ENCODE data around the gene DYRK1B. TPM values are rescaled to one million over a fixed set of nuclear protein-coding genes. Genes with fewer than 3 reads are reported as not detected.

DYRK1B gene
- polyA plus RNA-seq, 1 of the 3 experiments (the other 2 are of a cell fraction): 17.2 TPM

DNA sequence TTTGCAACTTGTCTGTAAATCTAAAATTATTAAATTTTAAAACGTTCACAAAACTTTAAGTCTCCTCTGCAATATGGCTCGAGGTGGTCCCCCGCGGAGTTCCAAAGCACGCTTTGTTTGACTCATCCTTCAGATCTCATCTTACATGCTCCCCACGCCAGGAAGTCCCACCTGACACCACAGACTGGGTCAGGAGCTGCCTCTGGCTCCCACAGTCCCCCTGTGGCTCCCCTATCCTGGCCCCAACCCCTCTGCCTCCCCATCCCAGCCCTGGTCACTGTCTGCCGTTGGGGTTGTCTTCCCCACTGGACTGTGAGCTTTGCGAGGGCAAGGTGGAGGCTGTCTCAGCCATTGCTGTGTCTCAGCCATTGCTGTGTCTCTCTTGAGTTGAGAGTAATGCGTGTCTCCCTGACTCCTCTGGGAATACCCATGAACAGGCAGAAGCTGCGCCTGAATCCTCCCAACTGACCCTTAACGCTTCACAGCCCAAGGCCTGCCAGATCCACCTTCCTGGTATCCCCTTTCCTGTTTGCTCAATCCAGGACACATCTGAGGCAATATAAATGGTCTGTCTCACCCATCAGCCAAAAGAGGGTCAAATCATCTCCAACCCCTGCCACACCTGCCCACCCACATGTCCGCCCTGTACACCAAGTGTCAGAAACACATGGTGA, 15.9 kb downstream of the DYRK1B start:
- Histone ChIP-seq H3K79me2 (ENCODE audit: insufficient read depth) (no peaks in the 10 kb centered on the region), H3K9me2 (no peaks in the 10 kb centered on the region), H3K36me3 (replicated peaks in 1 of 2; ENCODE audit: control insufficient read depth in 1 of 2, insufficient read depth in 2 of 2, low read length in 1 of 2) (peaks cover 0 to 4% of the 10 kb centered on the region in 2 experiments), H2AFZ (ENCODE audit: low read depth) (no peak overlapping the region), H3F3A (replicated peaks; ENCODE audit: insufficient read depth) (no peaks in the 10 kb centered on the region), H3K4me3 (ENCODE audit: low read depth in 2 of 2, low read length in 1 of 2) (no peak overlapping the region), H3K9ac (no peak overlapping the region), H3K9me3 (no peaks in the 10 kb centered on the region), H3K4me1 (ENCODE audit: control insufficient read depth in 1 of 2, insufficient read depth in 2 of 2, low read depth in 1 of 2, low read length in 1 of 2) (peaks cover 0 to 3% of the 10 kb centered on the region in 2 experiments; a peak in 1 of 4 replicates), H4K20me1 (ENCODE audit: insufficient read depth) (no peaks in the 10 kb centered on the region), H3K4me2 (no peak overlapping the region), H3K27ac (ENCODE audit: low read depth in 2 of 2, low read length in 1 of 2) (no peak overlapping the region), H3K27me3 (ENCODE audit: insufficient read depth) (no peaks in the 10 kb centered on the region)
- ChIA-PET CTCF (interaction anchor here (1.6 to 2.5 kb wide), 3 partner anchors 12 to 26 kb away, joined by 3 to 10 read pairs (median 7); no protein-coding TSS in a partner anchor), POLR2A (no interaction called here)
- WGBS (ENCODE audit: low lambda C conversion rate): 88% methylated on average over 12 of the region's 12 CpGs
- no peak for TF ChIP-seq FOXM1 (IDR thresholded peaks at IDR 0.05; ENCODE audit: low read depth)
- no peak for TF ChIP-seq TAF1 (IDR thresholded peaks at IDR 0.05; ENCODE audit: borderline replicate concordance, low read depth, low read length)
- TF ChIP-seq EZH2phosphoT487 (IDR thresholded peaks at IDR 0.05; ENCODE audit: borderline replicate concordance, low read depth): no peak
- TF ChIP-seq NFIC (IDR thresholded peaks at IDR 0.05; ENCODE audit: borderline replicate concordance): no peak
- TF ChIP-seq, protein P1, sequence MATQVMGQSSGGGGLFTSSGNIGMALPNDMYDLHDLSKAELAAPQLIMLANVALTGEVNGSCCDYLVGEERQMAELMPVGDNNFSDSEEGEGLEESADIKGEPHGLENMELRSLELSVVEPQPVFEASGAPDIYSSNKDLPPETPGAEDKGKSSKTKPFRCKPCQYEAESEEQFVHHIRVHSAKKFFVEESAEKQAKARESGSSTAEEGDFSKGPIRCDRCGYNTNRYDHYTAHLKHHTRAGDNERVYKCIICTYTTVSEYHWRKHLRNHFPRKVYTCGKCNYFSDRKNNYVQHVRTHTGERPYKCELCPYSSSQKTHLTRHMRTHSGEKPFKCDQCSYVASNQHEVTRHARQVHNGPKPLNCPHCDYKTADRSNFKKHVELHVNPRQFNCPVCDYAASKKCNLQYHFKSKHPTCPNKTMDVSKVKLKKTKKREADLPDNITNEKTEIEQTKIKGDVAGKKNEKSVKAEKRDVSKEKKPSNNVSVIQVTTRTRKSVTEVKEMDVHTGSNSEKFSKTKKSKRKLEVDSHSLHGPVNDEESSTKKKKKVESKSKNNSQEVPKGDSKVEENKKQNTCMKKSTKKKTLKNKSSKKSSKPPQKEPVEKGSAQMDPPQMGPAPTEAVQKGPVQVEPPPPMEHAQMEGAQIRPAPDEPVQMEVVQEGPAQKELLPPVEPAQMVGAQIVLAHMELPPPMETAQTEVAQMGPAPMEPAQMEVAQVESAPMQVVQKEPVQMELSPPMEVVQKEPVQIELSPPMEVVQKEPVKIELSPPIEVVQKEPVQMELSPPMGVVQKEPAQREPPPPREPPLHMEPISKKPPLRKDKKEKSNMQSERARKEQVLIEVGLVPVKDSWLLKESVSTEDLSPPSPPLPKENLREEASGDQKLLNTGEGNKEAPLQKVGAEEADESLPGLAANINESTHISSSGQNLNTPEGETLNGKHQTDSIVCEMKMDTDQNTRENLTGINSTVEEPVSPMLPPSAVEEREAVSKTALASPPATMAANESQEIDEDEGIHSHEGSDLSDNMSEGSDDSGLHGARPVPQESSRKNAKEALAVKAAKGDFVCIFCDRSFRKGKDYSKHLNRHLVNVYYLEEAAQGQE (IDR thresholded peaks at IDR 0.05; ENCODE audit: low read depth, low read length): no peak
- TF ChIP-seq SIN3A (IDR thresholded peaks at IDR 0.05; ENCODE audit: borderline replicate concordance, low read depth, low read length): no peak
- TF ChIP-seq MEF2A (IDR thresholded peaks at IDR 0.05; ENCODE audit: borderline replicate concordance, low read depth): no peak
- TF ChIP-seq GATA2 (CRISPR knock-in tag; IDR thresholded peaks at IDR 0.05): no peak
- no peak for TF ChIP-seq SMC3 (IDR thresholded peaks at IDR 0.05; ENCODE audit: low read depth, low read length)
- no peak for TF ChIP-seq POLR2AphosphoS5 (IDR thresholded peaks at IDR 0.05; ENCODE audit: low read depth, low read length)
- TF ChIP-seq FOSL2 (IDR thresholded peaks at IDR 0.05; ENCODE audit: borderline replicate concordance, low read depth): no peak
- TF ChIP-seq ELF1 (IDR thresholded peaks at IDR 0.05): no peak
- no peak for TF ChIP-seq FOXJ3 (CRISPR knock-in tag; IDR thresholded peaks at IDR 0.05)
- no peak for TF ChIP-seq NRF1 (IDR thresholded peaks at IDR 0.05; ENCODE audit: low read depth, low read length)
- TF ChIP-seq GABPA (IDR thresholded peaks at IDR 0.05; ENCODE audit: low read depth): no peak
- TF ChIP-seq, protein P2, sequence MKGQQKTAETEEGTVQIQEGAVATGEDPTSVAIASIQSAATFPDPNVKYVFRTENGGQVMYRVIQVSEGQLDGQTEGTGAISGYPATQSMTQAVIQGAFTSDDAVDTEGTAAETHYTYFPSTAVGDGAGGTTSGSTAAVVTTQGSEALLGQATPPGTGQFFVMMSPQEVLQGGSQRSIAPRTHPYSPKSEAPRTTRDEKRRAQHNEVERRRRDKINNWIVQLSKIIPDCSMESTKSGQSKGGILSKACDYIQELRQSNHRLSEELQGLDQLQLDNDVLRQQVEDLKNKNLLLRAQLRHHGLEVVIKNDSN (IDR thresholded peaks at IDR 0.05; ENCODE audit: borderline replicate concordance, low read depth): no peak
- TF ChIP-seq, protein P3, sequence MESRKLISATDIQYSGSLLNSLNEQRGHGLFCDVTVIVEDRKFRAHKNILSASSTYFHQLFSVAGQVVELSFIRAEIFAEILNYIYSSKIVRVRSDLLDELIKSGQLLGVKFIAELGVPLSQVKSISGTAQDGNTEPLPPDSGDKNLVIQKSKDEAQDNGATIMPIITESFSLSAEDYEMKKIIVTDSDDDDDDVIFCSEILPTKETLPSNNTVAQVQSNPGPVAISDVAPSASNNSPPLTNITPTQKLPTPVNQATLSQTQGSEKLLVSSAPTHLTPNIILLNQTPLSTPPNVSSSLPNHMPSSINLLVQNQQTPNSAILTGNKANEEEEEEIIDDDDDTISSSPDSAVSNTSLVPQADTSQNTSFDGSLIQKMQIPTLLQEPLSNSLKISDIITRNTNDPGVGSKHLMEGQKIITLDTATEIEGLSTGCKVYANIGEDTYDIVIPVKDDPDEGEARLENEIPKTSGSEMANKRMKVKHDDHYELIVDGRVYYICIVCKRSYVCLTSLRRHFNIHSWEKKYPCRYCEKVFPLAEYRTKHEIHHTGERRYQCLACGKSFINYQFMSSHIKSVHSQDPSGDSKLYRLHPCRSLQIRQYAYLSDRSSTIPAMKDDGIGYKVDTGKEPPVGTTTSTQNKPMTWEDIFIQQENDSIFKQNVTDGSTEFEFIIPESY (IDR thresholded peaks at IDR 0.05; ENCODE audit: borderline replicate concordance, low read depth): no peak
- no peak for TF ChIP-seq RCOR1 (IDR thresholded peaks at IDR 0.05; ENCODE audit: low read length)
- TF ChIP-seq, protein P4, sequence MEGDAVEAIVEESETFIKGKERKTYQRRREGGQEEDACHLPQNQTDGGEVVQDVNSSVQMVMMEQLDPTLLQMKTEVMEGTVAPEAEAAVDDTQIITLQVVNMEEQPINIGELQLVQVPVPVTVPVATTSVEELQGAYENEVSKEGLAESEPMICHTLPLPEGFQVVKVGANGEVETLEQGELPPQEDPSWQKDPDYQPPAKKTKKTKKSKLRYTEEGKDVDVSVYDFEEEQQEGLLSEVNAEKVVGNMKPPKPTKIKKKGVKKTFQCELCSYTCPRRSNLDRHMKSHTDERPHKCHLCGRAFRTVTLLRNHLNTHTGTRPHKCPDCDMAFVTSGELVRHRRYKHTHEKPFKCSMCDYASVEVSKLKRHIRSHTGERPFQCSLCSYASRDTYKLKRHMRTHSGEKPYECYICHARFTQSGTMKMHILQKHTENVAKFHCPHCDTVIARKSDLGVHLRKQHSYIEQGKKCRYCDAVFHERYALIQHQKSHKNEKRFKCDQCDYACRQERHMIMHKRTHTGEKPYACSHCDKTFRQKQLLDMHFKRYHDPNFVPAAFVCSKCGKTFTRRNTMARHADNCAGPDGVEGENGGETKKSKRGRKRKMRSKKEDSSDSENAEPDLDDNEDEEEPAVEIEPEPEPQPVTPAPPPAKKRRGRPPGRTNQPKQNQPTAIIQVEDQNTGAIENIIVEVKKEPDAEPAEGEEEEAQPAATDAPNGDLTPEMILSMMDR (IDR thresholded peaks at IDR 0.05): no peak
- no peak for DNase-seq

Data from SK-N-SH (cell line).